Eye (tissue), 1 donor: ENCODE data around the gene C1S.
A peak's percentile ranks its signal among the peaks of the same experiment; 100 is the strongest.
"Not testable (repeated sequence)": the region's sequence is repeated elsewhere in the genome, so short reads cannot be mapped to it uniquely, and the experiment has no call there.

Experiments used
- DNase-seq: peaks from one replicate; pipeline ENCODE4 v3.0.0-alpha.2; 2015

C1S gene

DNA sequence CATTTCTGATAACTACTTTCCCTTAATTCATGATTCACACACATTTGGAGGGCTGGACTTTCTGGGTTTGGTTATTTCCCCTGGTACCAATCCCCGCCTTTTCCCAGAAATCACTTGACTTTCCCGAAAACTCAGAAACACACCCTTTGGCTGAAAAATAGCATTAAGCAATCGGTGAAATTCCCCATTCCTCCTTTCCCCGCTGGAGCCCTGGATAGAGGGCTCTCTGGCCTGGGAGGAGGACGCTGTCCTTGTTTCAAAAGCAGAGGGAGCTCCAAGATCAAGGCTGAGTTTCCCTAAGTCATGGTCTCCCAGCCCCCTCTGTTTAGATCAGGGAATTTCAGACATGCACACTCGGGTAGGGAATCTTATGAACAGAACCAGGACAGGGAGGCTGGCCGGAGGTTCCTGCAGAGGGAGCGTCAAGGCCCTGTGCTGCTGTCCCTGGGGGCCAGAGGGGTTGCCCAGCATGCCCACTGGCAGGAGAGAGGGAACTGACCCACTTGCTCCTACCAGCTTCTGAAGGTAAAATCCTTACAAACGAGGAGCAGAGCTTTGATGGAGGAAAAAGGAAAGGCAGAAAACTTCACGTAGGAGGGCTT is at the start of gene C1S:
C1S (plus strand) TSS at position 366 of the 602 bp plus-strand sequence. CDS start 1,195 bp downstream, outside the sequence.
- peak; percentile 86 for DNase-seq

- DNase-seq, result not testable (repeated sequence)
Observed at GRCh38 chr12:7011398-7011797, 49.1 kb upstream of the C1S start.

DNA sequence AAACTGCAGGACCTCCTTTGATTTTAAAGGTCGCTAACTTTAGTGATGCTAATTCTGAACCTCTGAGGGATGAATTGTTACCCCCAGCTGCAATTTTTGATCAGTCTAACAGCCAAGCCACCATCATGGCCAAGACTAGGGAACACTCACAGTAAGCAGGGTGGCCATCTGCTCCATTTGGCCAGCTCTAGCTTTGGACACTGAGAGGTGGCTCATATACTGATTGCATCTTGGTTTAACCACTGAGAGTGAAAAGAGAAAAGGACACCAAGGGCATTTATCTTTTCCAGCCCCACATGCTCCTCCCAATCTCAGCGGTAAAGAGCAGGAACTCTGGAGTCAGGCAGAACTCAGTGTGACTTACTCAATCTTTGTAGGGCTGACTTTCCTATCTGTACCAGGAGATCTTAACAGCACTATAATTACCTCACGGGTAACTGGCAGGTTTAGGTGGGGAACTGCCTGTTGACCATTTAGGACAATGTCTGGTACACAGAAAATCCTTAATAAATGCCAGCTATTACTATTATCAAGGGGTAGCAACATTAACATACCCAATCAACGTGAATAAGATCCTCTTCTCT is 48.4 kb upstream of the C1S start:
- no peak for DNase-seq

DNA sequence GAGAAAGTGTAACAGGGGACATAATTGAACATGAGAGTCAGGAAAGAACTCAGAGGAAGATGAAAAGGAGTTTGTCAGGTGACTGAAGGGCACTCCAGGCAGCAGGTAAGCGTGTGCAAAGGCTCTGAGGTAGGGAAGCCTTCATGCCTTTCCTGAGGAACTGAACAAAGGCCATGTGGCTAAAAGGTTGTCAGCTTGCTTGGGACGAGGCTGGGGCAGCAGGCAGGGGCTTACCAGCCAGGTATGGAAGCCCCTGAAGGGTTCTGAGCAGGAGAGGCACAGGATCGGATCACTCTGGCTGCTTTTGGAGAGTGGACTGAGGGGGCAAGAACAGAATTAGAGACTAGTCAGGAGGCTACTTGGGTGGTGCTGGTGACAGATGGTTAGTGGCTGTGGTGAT is 47.4 kb upstream of the C1S start:
- DNase-seq, result no peak

DNA sequence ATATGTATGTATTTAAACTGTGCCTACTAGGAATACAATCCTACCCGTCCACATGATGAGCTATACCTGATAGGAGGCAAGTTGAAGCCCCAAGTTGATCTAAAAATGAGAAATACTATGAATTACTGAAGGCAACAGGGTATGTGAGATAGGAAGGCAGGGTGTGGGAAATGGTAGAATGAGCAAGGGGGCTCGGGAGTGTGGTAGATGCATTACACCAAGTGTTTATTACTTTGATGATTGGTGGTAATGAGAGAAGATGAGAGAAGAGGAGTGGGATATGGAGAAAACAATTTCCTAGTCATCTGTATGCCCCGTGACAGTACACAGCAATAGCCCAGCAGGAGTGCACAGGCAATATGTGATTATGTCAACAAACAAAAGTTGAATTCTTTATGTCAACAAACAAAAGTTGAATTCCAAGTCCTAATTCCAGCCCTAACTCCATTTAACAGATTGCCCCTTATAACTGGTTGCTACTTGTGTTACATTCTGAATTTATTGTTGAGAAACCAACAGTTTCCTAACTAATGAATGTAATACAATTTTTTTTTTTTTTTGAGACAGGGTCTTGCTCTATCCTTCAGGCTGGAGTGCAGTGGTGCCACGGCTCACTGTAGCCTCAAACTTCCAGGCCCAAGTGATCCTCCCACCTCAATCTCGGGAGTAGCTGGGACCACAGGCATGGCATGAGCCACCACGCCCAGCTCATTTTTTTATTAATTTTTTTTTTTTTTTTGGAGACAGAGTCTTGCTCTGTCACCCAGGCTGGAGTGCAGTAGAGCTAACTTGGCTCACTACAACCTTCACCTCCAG is 44.8 kb upstream of the C1S start:
- no peak for DNase-seq

- no peak for DNase-seq
Observed at GRCh38 chr12:7016958-7017571, 43.5 kb upstream of the C1S start.

DNA sequence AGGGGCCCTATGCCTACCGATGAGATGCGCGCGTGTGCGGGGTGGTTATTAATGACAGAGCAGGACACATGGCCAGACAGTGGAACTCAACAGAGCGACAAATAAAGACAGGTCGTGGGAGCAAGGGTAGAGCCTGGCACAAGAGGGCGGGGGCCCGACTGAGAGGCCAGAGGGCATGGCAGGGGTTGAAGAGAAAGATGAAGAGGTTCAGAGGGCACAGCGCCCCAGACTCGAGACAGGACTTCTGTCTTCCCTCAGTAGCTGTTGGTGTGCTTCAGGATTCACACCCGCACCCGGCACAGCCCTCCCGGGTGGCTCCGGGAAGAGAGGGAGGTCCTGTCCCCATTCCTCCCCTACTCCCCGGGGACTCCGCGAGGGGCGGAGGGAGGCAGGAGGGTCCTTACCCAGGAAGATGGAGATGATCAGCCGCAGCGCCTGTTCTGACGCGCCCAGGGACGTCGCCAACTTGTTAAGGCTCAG is 42.6 kb upstream of the C1S start:
- no peak for DNase-seq

- DNase-seq, result peak; percentile 98
Observed at GRCh38 chr12:7018350-7019042, 42.0 kb upstream of the C1S start, which contains the start of gene LPCAT3. Gene LPCAT3, minus strand, starts transcription at chr12:7018476. Its CDS starts 52 bp downstream, at chr12:7018424.

- DNase-seq, result no peak
Observed at GRCh38 chr12:7019043-7019569, 41.4 kb upstream of the C1S start.

- no peak for DNase-seq
Observed at GRCh38 chr12:7021956-7022355, 38.6 kb upstream of the C1S start.

- DNase-seq, result no peak
Observed at GRCh38 chr12:7023114-7023513, 37.4 kb upstream of the C1S start.

- no peak for DNase-seq
Observed at GRCh38 chr12:7026854-7027253, 33.7 kb upstream of the C1S start.

DNA sequence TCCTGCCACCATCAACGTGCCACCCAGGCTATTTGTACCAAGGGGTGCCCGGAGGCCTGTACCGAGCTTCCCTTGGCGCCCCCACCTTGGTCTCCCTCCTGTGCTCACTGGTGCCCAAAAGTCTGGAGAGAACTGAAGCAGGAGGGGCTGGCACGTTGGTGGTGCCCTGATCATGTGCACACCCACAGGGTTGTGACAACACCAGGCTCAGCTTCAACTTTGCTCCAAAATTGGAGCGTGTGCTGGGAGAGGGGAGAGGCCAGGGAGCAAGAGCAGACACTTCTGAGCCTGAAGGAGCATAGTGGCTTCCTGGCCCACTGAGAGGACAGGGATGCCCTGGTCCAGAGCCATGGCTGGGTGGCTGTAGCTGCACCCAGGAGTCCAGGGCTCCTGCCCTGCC is 29.2 kb upstream of the C1S start:
- DNase-seq, result no peak

DNA sequence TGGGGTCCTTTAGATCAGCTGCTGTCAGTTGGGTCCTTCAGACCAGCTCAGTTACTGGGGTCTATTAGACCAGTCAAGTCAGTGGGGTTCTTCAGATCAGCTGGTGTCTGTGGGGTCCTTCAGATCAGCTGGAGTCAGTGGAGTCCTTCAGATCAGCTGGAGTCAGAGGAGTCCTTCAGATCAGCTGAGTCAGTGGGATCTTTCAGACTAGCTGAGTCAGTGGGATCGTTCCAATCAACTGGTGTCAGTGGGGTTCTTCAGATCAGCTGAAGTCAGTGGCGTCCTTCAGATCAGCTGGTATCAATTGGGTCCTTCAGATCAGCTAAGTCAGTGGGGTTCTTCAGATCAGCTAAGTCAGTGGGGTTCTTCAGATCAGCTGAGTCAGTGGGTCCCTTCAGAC is 27.5 kb upstream of the C1S start:
- no peak for DNase-seq

- DNase-seq, result no peak
Observed at GRCh38 chr12:7034464-7034863, 26.1 kb upstream of the C1S start.

DNA sequence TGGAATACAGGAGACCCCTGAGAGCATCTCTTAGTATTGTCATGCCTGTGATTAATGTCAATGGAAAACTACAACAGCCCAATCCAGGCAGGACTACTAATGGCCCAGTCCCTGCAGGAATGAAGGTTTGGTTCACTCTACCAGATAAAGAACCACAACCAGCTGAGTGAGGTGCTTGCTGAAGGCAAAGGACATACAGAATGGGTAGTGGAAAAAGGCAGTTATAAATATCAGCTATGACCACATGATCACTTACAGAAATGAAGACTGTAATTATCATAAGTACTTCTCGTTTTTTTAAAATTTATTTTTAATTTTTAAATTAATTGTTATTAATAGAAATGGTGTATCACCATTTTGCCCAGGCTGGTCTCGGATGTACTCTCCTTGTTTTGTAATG is 25.1 kb upstream of the C1S start:
- no peak for DNase-seq

- DNase-seq, result not testable (repeated sequence)
Observed at GRCh38 chr12:7037411-7037810, 23.1 kb upstream of the C1S start.

DNA sequence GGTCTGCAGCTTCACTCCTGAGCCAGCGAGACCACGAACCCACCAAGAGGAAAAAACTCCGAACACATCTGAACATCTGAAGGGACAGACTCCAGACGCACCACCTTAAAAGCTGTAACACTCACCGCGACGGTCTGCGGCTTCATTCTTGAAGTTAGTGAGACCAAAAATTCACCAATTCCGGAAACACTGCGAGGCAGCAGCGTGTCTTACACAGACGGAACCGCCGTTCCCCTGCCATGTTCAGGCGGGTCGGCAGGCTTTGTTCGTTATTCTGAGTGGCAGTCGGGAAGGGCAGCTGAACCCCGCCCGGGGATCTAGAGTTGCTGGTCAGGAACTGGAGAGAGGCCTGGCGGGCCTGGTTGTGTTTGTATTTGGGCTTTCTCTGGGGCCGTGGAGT is 21.9 kb upstream of the C1S start:
- DNase-seq, result no peak

DNA sequence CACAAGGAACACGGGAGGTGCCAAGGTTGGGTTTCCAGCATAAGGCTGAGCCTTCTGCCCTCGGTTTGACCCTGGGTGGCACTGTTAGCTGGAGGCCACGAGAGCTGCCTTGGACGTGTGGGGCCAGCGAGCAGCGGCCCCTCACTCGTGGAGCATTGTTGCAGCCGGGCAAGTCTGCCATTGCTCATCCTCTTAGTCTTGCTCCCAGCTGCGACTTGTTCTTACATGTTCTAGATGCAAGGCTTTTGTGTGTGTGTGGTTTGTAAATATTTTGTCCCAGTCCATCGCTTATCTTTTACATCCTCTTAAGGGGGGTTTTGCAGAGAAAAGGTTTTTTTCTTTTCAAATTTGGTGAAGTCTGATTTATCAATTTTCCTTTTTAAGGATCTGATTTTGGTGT is 21.1 kb upstream of the C1S start:
- DNase-seq, result no peak

DNA sequence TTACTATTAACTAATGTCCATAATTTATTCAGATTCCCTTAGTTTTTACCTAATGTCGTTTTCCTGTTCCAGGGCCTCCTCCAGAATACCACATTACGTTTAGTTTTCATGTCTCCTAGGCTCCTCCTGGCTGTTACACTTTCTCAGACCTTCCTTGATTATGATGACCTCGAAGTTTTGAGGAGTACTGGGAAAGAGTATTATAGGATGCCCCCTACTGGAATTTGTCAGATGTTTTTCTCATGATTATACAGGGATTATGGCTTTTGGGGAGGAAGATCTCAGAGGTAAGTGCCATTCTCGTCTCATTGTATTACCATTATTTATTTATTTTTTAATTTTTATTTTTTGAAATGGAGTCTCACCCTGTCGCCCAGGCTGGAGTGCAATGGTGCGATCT is 17.7 kb upstream of the C1S start:
- peak; percentile 18 for DNase-seq

DNA sequence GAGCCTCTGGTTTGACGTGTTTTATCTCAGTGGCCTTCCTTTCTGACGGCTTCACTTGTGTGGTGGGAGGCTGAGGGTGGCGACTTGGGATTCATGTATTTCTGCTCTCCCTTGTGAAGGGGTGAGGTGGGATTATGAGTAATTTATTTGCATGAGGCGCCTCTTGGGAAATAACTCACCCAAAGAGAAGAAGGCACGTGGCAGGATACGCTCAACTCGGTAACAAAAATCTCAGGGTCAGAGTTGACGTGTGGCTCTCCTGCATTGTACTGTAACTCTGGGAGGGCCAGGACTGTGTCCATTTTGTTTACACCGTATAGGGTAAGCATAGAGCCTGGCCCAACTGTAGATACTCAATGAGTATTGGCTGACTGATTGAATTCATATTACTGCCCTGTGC is 14.6 kb upstream of the C1S start:
- no peak for DNase-seq

DNA sequence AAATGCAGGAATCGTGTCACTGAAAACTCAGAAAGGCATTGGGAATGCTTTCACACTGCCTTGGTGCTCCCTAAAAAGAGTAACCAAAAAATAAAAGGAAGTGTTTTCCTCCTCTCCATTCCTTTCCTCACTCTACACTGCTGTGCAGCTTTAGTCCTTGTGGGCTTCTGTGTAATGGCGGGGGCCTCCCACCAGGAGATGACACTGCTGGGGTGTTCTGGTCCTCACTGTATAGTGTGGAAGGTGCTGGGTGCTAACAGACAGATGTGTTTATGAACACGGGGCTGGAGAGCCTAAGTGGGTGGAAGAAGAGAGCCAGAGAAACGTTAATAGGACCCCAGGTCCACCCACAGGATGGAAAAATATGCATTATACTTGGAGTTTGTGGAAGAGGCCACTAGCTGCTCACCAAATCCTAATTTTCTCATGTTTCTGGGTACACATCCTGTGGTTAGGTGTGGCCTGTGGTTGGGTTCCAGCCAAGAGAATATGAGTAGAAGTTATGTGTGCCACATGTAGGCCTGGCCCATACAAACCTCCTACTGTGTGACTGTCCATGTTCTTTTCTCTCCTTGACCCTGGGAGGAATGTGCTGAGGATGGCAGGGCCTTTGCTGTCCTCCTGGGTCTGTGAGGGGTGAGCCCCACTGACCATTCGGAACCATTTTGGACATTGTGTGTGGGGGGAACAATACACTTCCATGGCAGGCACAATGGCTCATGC is 14.0 kb upstream of the C1S start:
- no peak for DNase-seq
